GM15510 (cell line): ENCODE data around the gene CCNK.

Source experiments
- POLR2A ChIP-seq: IDR thresholded peaks from 3 replicates; pipeline ENCODE4 v1.6.1; 2011; ENCODE audit warnings: borderline replicate concordance; ENCODE audit not compliant: insufficient read length; ENCODE audit errors: extremely low read depth

CCNK gene

GRCh38 chr14:99459481-99460100, 21.6 kb upstream of the CCNK start:
- TF ChIP-seq POLR2A = no peak

- TF ChIP-seq POLR2A = no peak
Observed at GRCh38 chr14:99460793-99461192, 20.4 kb upstream of the CCNK start.

GRCh38 chr14:99461411-99462085, 19.7 kb upstream of the CCNK start:
- TF ChIP-seq POLR2A = no peak

GRCh38 chr14:99462210-99462609, 19.0 kb upstream of the CCNK start:
- no peak for TF ChIP-seq POLR2A

- TF ChIP-seq POLR2A = no peak
Observed at GRCh38 chr14:99463974-99464373, 17.2 kb upstream of the CCNK start.

GRCh38 chr14:99465288-99465687, 15.9 kb upstream of the CCNK start:
- no peak for TF ChIP-seq POLR2A

GRCh38 chr14:99466758-99467157, 14.5 kb upstream of the CCNK start:
- TF ChIP-seq POLR2A = no peak

- no peak for TF ChIP-seq POLR2A
Observed at GRCh38 chr14:99467336-99468078, 13.7 kb upstream of the CCNK start.

GRCh38 chr14:99468081-99468480, 13.1 kb upstream of the CCNK start:
- no peak for TF ChIP-seq POLR2A

GRCh38 chr14:99468836-99469592, 12.2 kb upstream of the CCNK start:
- no peak for TF ChIP-seq POLR2A

GRCh38 chr14:99471731-99472130, 9.5 kb upstream of the CCNK start:
- TF ChIP-seq POLR2A = no peak

- no peak for TF ChIP-seq POLR2A
Observed at GRCh38 chr14:99472937-99473336, 8.3 kb upstream of the CCNK start.

- TF ChIP-seq POLR2A = no peak
Observed at GRCh38 chr14:99473458-99473857, 7.8 kb upstream of the CCNK start.

- TF ChIP-seq POLR2A = no peak
Observed at GRCh38 chr14:99475179-99475578, 6.0 kb upstream of the CCNK start.

GRCh38 chr14:99475660-99476059, 5.5 kb upstream of the CCNK start:
- no peak for TF ChIP-seq POLR2A
